SH-SY5Y (cell line): ENCODE measurements around the gene PTBP1.

ENCODE experiments used
- GATA2 ChIP-seq: IDR thresholded peaks from 2 replicates; pipeline ENCODE4 v1.6.1; 2011; ENCODE audit warnings: mild to moderate bottlenecking, low read depth, low read length
- GATA3 ChIP-seq: IDR thresholded peaks from 2 replicates; pipeline ENCODE4 v1.6.1; 2011; ENCODE audit warnings: low read depth, mild to moderate bottlenecking, low read length, moderate library complexity

- TF ChIP-seq GATA2 (no peak), GATA3 (no peak)
Measured at GRCh38 chr19:843836-844545, 46.7 kb downstream of the PTBP1 start.
